Astrocyte (in vitro differentiated cells and primary cell): Measurements from ENCODE around the gene WNT16. TPM values are rescaled to one million over a fixed set of nuclear protein-coding genes. Genes with fewer than 3 reads are reported as not detected.

Experiments used
- DNase-seq: peaks from one replicate; pipeline ENCODE4 v3.0.0-alpha.2; 2010; ENCODE audit warnings: low read depth
- FAIRE-seq: peaks from 2 replicates; lab custom pipeline; 2011; peaks lifted over from hg19 to GRCh38; lab: Jason Lieb, UNC
- H2AFZ ChIP-seq: 2 replicates; pipeline ENCODE4 v1.6.0; 2012; ENCODE audit warnings: low read depth, low read length, inconsistent platforms
- H3K27ac ChIP-seq: 2 replicates; pipeline ENCODE4 v1.5.1; 2011; ENCODE audit warnings: low read depth, low read length, inconsistent platforms
- H3K27me3 ChIP-seq: 2 replicates; pipeline ENCODE4 v1.6.0; 2011; ENCODE audit warnings: low read length, inconsistent platforms; ENCODE audit not compliant: insufficient read depth
- H3K36me3 ChIP-seq: 2 replicates; pipeline ENCODE4 v1.5.1; 2011; ENCODE audit warnings: low read length, inconsistent platforms; ENCODE audit not compliant: insufficient read depth
- H3K4me1 ChIP-seq: 2 replicates; pipeline ENCODE4 v1.5.1; 2011; ENCODE audit warnings: low read length, inconsistent platforms; ENCODE audit not compliant: insufficient read depth
- H3K4me2 ChIP-seq: 2 replicates; pipeline ENCODE4 v1.6.0; 2012; ENCODE audit warnings: low read length, inconsistent platforms
- H3K4me3 ChIP-seq: 2 replicates; pipeline ENCODE4 v1.5.1; 2011; ENCODE audit warnings: low read depth, mild to moderate bottlenecking, low read length, inconsistent platforms; ENCODE audit not compliant: insufficient read depth
- H3K79me2 ChIP-seq: 2 replicates; pipeline ENCODE4 v1.6.0; 2012; ENCODE audit warnings: mild to moderate bottlenecking, low read length, inconsistent platforms; ENCODE audit not compliant: insufficient read depth
- H3K9ac ChIP-seq: 2 replicates; pipeline ENCODE4 v1.6.0; 2012; ENCODE audit warnings: mild to moderate bottlenecking, low read length, inconsistent platforms
- H3K9me3 ChIP-seq: 2 replicates; pipeline ENCODE4 v1.5.1; 2012; ENCODE audit warnings: low read depth, mild to moderate bottlenecking, low read length, inconsistent platforms; ENCODE audit not compliant: insufficient read depth
- H4K20me1 ChIP-seq: 2 replicates; pipeline ENCODE4 v1.6.0; 2012; ENCODE audit warnings: low read length, inconsistent platforms; ENCODE audit not compliant: insufficient read depth
- H3K27ac Mint-ChIP-seq: one replicate; pipeline ENCODE4 v1.8.0; 2021; ENCODE audit warnings: mild to moderate bottlenecking, mixed read lengths; ENCODE audit not compliant: unreplicated experiment
- H3K27me3 Mint-ChIP-seq: one replicate; pipeline ENCODE4 v1.8.0; 2021; ENCODE audit warnings: low read depth, mixed read lengths; ENCODE audit not compliant: unreplicated experiment
- H3K36me3 Mint-ChIP-seq: one replicate; pipeline ENCODE4 v1.8.0; 2021; ENCODE audit warnings: low read depth, mixed read lengths; ENCODE audit not compliant: unreplicated experiment
- H3K4me1 Mint-ChIP-seq: one replicate; pipeline ENCODE4 v1.8.0; 2021; ENCODE audit warnings: low read depth, mixed read lengths; ENCODE audit not compliant: unreplicated experiment
- H3K4me3 Mint-ChIP-seq: one replicate; pipeline ENCODE4 v1.8.0; 2021; ENCODE audit warnings: mild to moderate bottlenecking, moderate library complexity, mixed read lengths; ENCODE audit not compliant: unreplicated experiment
- H3K9me3 Mint-ChIP-seq: one replicate; pipeline ENCODE4 v1.8.0; 2021; ENCODE audit warnings: mild to moderate bottlenecking, mixed read lengths; ENCODE audit not compliant: unreplicated experiment
- EZH2 ChIP-seq: IDR thresholded peaks from 2 replicates; pipeline ENCODE4 v1.6.1; 2012; ENCODE audit warnings: mild to moderate bottlenecking, low read length, inconsistent platforms; ENCODE audit not compliant: insufficient read depth
- total RNA-seq: library from RNA; stranded (reverse); gene quantifications from 2 replicates; pipeline ENCODE4 v1.2.1, GENCODE V29; 2021
- TF ChIP-seq, protein P1 (sequence below): IDR thresholded peaks from 2 replicates; pipeline ENCODE4 v1.5.1; 2011; ENCODE audit warnings: low read depth, mild to moderate bottlenecking, inconsistent platforms, low read length, moderate library complexity; ENCODE audit not compliant: insufficient read depth

WNT16 gene
- total RNA-seq, 1 donor from 2014 or later = 0.07 TPM

DNA sequence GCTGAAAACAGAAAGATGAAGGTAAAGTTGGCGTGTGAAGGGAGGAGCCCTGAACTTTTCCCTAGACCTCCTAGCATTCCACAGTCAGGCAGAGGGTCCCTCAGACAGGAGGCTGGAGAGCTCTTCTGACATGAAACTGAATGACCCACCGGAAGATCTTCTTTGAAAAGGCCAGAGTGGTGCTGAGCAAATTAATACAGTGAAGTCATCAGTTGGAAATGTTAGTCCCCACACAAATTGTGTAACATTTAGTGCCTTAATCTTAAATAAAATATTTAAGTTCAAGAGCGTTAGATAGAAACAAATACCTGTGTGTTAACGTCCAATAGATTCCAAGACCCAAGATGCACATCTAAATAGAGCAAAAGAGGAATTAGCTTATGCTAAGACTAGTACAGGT lies 49.0 kb upstream of the WNT16 start:
- Mint-ChIP-seq H3K4me3 (no peak overlapping the region), H3K27me3 (no peaks in the 10 kb centered on the region), H3K27ac (peak overlapping the region; percentile 97), H3K9me3 (peaks cover 12% of the 10 kb centered on the region), H3K36me3 (peaks cover 3% of the 10 kb centered on the region), H3K4me1 (peaks cover 28% of the 10 kb centered on the region)
- no peaks in the 10 kb centered on the region for H3K79me2 ChIP-seq
- H3K9ac ChIP-seq = no peak overlapping the region
- no peak for TF ChIP-seq EZH2
- TF ChIP-seq, protein P1, sequence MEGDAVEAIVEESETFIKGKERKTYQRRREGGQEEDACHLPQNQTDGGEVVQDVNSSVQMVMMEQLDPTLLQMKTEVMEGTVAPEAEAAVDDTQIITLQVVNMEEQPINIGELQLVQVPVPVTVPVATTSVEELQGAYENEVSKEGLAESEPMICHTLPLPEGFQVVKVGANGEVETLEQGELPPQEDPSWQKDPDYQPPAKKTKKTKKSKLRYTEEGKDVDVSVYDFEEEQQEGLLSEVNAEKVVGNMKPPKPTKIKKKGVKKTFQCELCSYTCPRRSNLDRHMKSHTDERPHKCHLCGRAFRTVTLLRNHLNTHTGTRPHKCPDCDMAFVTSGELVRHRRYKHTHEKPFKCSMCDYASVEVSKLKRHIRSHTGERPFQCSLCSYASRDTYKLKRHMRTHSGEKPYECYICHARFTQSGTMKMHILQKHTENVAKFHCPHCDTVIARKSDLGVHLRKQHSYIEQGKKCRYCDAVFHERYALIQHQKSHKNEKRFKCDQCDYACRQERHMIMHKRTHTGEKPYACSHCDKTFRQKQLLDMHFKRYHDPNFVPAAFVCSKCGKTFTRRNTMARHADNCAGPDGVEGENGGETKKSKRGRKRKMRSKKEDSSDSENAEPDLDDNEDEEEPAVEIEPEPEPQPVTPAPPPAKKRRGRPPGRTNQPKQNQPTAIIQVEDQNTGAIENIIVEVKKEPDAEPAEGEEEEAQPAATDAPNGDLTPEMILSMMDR = no peak
- H3K4me3 ChIP-seq = no peak overlapping the region
- peak; percentile 47 for DNase-seq
- H3K27ac ChIP-seq = no peak overlapping the region
- no peaks in the 10 kb centered on the region for H4K20me1 ChIP-seq
- no peak for FAIRE-seq
- H3K36me3 ChIP-seq = no peaks in the 10 kb centered on the region
- H3K4me2 ChIP-seq = peak overlapping the region; percentile 82
- H3K9me3 ChIP-seq = peaks cover 3% of the 10 kb centered on the region
- no peak overlapping the region for H2AFZ ChIP-seq
- H3K27me3 ChIP-seq = no peaks in the 10 kb centered on the region
- peaks cover 15% of the 10 kb centered on the region for H3K4me1 ChIP-seq

DNA sequence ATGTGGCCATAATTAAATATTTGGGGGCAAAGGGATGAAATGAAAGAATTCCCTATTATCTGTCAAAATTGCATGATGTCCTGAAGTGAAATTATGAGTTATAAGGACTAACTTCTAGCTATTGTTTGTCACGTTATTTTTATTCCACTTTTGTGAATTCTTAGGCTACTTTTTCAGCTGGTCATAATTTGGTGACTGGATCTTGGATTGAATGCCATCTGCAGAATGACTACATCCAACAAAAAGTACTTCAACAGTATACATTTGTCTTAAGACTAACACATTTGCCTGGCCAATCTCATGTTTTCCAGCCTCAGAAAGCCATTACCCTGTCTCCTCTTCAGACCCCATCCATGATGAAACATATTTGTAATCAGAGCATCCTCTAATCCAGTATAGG lies 48.1 kb upstream of the WNT16 start:
- peaks cover 15% of the 10 kb centered on the region for H3K4me1 ChIP-seq
- no peaks in the 10 kb centered on the region for H3K79me2 ChIP-seq
- H3K4me3 ChIP-seq = no peak overlapping the region
- Mint-ChIP-seq H3K27ac (no peak overlapping the region), H3K27me3 (no peaks in the 10 kb centered on the region), H3K9me3 (peaks cover 20% of the 10 kb centered on the region), H3K4me1 (peaks cover 28% of the 10 kb centered on the region), H3K4me3 (no peak overlapping the region), H3K36me3 (peaks cover 9% of the 10 kb centered on the region)
- FAIRE-seq = no peak
- no peak overlapping the region for H3K9ac ChIP-seq
- H3K9me3 ChIP-seq = peaks cover 3% of the 10 kb centered on the region
- no peak overlapping the region for H3K4me2 ChIP-seq
- H4K20me1 ChIP-seq = no peaks in the 10 kb centered on the region
- no peak for TF ChIP-seq EZH2
- TF ChIP-seq, protein P1 = no peak
- no peaks in the 10 kb centered on the region for H3K27me3 ChIP-seq
- no peak overlapping the region for H2AFZ ChIP-seq
- no peak for DNase-seq
- no peak overlapping the region for H3K27ac ChIP-seq
- no peaks in the 10 kb centered on the region for H3K36me3 ChIP-seq

DNA sequence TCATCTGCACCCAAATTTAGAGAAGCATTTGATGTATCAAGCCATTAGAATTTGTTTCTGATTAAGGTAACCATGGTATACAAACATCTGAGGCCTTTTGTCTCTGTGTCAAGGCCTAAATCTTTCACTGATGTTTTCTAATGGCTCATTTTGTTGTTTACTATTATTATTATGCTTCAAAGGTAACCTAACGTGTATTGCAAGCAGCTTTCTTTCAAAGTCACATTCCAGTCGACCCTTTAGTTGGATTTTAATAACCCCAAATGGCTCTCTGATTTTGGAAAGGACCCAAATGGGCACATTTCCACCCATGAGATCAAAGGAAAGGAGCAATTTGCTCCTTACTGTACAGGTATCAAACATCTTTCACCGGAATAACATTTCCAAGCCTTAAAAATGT lies 46.7 kb upstream of the WNT16 start:
- no peak overlapping the region for H2AFZ ChIP-seq
- peaks cover 8% of the 10 kb centered on the region for H3K9me3 ChIP-seq
- TF ChIP-seq EZH2 = no peak
- TF ChIP-seq, protein P1 = no peak
- no peak overlapping the region for H3K9ac ChIP-seq
- H3K4me2 ChIP-seq = no peak overlapping the region
- H3K4me3 Mint-ChIP-seq = no peak overlapping the region
- H3K9me3 Mint-ChIP-seq = peaks cover 19% of the 10 kb centered on the region
- H3K4me1 Mint-ChIP-seq = peaks cover 31% of the 10 kb centered on the region
- no peaks in the 10 kb centered on the region for H3K79me2 ChIP-seq
- no peak overlapping the region for H3K4me3 ChIP-seq
- FAIRE-seq (no peak), DNase-seq (no peak)
- H3K36me3 Mint-ChIP-seq = peaks cover 12% of the 10 kb centered on the region
- no peak overlapping the region for H3K27ac ChIP-seq
- H4K20me1 ChIP-seq = no peaks in the 10 kb centered on the region
- no peaks in the 10 kb centered on the region for H3K36me3 ChIP-seq
- peaks cover 17% of the 10 kb centered on the region for H3K4me1 ChIP-seq
- no peaks in the 10 kb centered on the region for H3K27me3 Mint-ChIP-seq
- H3K27ac Mint-ChIP-seq = no peak overlapping the region
- H3K27me3 ChIP-seq = no peaks in the 10 kb centered on the region
